Large intestine (tissue), 3 donors: ENCODE measurements around the gene DNAJB7. TPM values are rescaled to one million over a fixed set of nuclear protein-coding genes. Genes with fewer than 3 reads are reported as not detected.
A peak's percentile ranks its signal among the peaks of the same experiment; 100 is the strongest.
"Not testable (repeated sequence)": the region's sequence is repeated elsewhere in the genome, so short reads cannot be mapped to it uniquely, and the experiment has no call there.

Experiments
- DNase-seq, 2 donors: peaks; one replicate each; pipeline versions ENCODE4 v3.0.0 to v3.0.0-alpha.2; 2013
- H3K27ac ChIP-seq: one replicate; pipeline ENCODE4 v1.5.1; 2013; ENCODE audit warnings: low read length
- H3K27me3 ChIP-seq: 2 replicates; pipeline ENCODE4 v1.6.1; 2013; ENCODE audit warnings: low read length; ENCODE audit not compliant: control insufficient read depth, insufficient read depth
- H3K36me3 ChIP-seq: 2 replicates; pipeline ENCODE4 v1.6.1; 2013; ENCODE audit warnings: low read length; ENCODE audit not compliant: control insufficient read depth, insufficient read depth
- H3K4me1 ChIP-seq: one replicate; pipeline ENCODE4 v1.6.1; 2013; ENCODE audit warnings: low read length; ENCODE audit not compliant: control insufficient read depth, insufficient read depth
- H3K4me3 ChIP-seq: one replicate; pipeline ENCODE4 v1.5.1; 2013; ENCODE audit warnings: low read length
- H3K9me3 ChIP-seq: one replicate; pipeline ENCODE4 v1.6.1; 2013; ENCODE audit warnings: mild to moderate bottlenecking, low read depth, low read length, moderate library complexity; ENCODE audit not compliant: control insufficient read depth
- WGBS: methylation state at CpG from one replicate; pipeline ENCODE4 v1.1.5; 2013; ENCODE audit warnings: low lambda C conversion rate; ENCODE audit not compliant: insufficient coverage; 5-methylcytosine and 5-hydroxymethylcytosine counted together
- polyA plus RNA-seq: library from polyadenylated mRNA; unstranded; fragments of 120-200 nt; gene quantifications from one replicate; pipeline ENCODE4 v1.2.1, GENCODE V29; 2013

The DNAJB7 gene
- polyA plus RNA-seq, 1 donor, result 2.5 TPM

DNA sequence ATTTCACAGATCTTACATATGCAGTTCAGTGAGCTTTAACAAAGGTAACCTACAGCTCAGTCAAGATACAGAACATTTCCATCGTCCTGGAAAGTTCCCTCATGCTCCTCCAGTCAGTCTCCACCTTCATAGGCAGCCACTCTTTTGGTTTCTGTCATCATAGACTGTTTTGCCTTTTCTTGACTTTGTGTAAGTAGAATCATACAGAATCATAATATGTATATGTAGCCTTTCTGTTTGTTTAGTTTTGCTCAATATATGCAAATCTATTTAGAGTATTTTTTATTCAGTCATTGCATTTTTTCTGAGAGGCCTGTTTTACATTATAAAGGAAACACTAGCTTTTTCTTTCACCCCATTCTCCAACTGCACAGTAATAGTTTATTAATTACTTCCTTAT is 15.0 kb upstream of the DNAJB7 start:
- H3K4me3 ChIP-seq, result peak overlapping the region; percentile 49
- no peaks in the 10 kb centered on the region for H3K9me3 ChIP-seq
- H3K4me1 ChIP-seq, result peaks cover 17% of the 10 kb centered on the region
- no CpG with 5 or more reads among the region's 1 CpG for WGBS
- DNase-seq, result peak in 1 of 2 donors; percentile 4
- H3K36me3 ChIP-seq, result peaks cover 9% of the 10 kb centered on the region
- H3K27ac ChIP-seq, result peak overlapping the region; percentile 58
- H3K27me3 ChIP-seq, result no peaks in the 10 kb centered on the region

DNA sequence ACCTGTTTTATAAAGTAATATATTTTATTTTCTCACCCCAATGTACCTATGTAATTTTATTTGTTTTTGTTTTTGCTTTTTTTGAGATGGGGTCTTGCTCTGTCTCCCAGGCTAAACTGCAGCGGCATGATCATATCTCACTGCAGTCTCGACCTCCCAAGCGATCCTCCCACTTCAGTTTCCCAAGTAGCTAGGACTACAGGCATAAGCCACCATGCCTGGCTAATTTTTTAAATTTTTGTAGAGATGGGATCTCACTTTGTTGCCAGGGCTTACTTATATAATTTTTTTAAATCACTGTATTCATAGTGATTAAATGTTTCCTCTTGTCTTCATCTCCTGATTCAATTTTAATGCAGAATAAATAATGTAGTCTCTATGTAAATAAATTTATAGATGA is 13.2 kb upstream of the DNAJB7 start:
- H3K27ac ChIP-seq, result peak overlapping the region; percentile 58
- H3K4me3 ChIP-seq, result peak overlapping the region; percentile 49
- WGBS, result no CpG with 5 or more reads among the region's 3 CpGs
- H3K36me3 ChIP-seq, result peaks cover 10% of the 10 kb centered on the region
- H3K27me3 ChIP-seq, result no peaks in the 10 kb centered on the region
- no peaks in the 10 kb centered on the region for H3K9me3 ChIP-seq
- H3K4me1 ChIP-seq, result peaks cover 14% of the 10 kb centered on the region
- DNase-seq, result no peak

DNA sequence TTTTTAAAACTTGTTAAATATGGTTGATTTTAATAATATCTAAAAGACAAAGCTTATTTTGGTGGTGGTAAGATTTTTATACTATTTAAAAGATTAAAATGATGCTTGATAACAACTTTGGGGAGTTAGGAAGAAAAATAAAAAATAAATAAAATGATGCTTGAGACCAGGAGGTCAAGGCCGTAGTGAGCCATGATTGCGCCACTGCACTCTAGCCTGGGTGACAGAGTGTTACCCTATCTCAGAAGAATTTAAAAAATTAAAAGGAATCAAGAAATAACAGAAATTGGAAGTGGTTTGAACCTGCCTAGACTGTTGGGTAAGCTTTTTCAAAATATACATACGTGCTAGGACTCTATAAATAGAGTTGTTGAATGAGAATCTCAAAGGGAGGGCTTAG is 12.1 kb upstream of the DNAJB7 start:
- Histone ChIP-seq H3K27ac (no peak overlapping the region), H3K27me3 (no peaks in the 10 kb centered on the region), H3K9me3 (no peaks in the 10 kb centered on the region), H3K36me3 (peaks cover 10% of the 10 kb centered on the region), H3K4me1 (peaks cover 5% of the 10 kb centered on the region), H3K4me3 (no peak overlapping the region)
- 86% methylated on average over 2 of the region's 3 CpGs for WGBS
- no peak for DNase-seq

DNA sequence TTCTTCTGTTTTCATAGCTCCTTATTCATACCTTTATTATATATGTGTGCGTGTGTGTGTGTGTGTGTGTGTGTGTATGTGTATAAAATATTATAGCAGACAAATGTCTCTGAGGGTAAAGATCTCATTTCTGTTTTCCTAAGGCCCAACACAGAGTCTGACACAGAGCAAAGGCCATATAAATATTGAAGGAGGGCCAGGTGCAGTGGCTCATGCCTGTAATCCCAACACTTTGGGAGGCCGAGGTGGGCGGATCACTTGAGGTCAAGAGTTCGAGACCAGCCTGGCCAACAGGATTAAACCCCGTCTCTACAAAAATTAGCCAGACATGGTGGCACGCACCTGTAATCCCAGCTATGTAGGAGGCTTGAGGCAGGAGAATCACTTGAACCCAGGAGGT is 6.5 kb upstream of the DNAJB7 start:
- no CpG with 5 or more reads among the region's 6 CpGs for WGBS
- not testable (repeated sequence) for H3K9me3 ChIP-seq, H3K4me1 ChIP-seq, H3K4me3 ChIP-seq, H3K27me3 ChIP-seq, H3K27ac ChIP-seq
- peak in 1 of 2 donors; percentile 6 for DNase-seq
- peaks cover 14% of the 10 kb centered on the region for H3K36me3 ChIP-seq

DNA sequence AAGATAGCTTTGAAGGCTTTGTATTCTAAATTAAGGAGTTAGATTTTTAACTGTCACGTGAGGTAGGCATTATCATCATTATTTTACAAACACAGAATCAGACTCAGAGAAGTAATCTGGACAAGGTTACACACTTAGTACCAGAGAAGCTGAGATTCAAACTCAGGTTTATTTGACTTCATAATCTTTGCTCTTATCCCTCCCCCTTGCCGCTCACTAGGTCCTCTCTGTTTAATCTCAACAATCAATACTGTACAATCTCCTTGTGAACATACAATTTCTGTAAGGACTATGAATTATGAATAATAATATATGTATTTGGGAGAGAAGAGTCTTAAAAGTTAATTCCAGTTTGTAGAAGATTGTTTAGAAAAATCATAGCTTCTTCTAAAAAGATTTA is 5.2 kb upstream of the DNAJB7 start:
- Histone ChIP-seq H3K4me3 (no peak overlapping the region), H3K27ac (no peak overlapping the region), H3K9me3 (no peaks in the 10 kb centered on the region), H3K36me3 (peaks cover 12% of the 10 kb centered on the region), H3K27me3 (no peaks in the 10 kb centered on the region), H3K4me1 (no peaks in the 10 kb centered on the region)
- no CpG with 5 or more reads among the region's 2 CpGs for WGBS
- no peak for DNase-seq

DNA sequence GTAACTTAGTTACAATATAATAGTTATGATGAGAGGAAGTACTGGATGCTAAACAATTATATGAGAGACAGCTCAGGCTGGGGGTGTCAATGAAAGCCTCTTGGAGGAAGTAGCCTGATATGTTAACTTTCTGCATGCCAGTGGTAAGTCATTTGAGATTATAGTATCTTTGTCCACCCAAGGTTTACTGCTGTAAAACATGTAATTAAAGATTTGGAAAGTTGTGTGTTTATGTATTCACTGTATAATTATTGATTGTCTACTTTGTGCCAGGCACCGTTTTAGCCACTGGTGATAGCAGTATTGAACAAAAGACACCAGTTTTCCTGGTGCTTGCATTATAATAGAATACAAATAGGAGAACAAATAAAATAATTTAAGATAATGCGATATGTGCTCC is 624 bp upstream of the DNAJB7 start:
- peaks cover 4% of the 10 kb centered on the region for H3K4me1 ChIP-seq
- DNase-seq, result no peak
- no peak overlapping the region for H3K27ac ChIP-seq
- 93% methylated on average over 2 of the region's 2 CpGs for WGBS
- H3K4me3 ChIP-seq, result no peak overlapping the region
- H3K27me3 ChIP-seq, result no peaks in the 10 kb centered on the region
- peaks cover 14% of the 10 kb centered on the region for H3K36me3 ChIP-seq
- no peaks in the 10 kb centered on the region for H3K9me3 ChIP-seq

DNA sequence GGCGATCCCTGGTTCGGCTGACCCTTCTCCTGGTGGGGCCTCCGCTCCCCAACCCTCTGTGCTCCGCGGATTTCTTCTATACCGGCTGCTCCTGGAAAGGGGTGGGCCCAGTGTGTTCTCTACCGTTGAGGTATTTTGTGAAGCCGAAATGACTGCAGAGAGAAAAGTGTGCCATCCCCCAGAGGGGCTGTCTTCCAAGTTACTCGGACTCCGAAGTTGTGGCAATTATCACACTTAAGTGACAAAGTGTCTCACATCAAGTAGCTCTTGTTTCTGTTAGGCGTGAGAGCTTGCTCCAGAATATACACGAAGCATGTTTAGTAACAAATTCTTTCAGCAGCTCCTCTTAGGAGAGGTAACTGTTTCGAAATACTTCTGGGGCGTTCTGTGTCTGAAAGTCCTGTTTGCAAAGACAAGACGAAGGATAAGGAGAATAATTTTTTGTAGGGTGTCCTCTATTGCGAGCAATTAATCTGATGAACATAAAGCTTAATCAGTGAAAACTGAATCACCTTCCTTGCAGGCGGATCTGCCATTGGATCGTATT is 4.5 kb downstream of the DNAJB7 start:
- Histone ChIP-seq H3K27ac (peak overlapping the region; percentile 99), H3K4me3 (peak overlapping the region; percentile 99), H3K36me3 (peaks cover 11% of the 10 kb centered on the region), H3K4me1 (peaks cover 27% of the 10 kb centered on the region), H3K9me3 (no peaks in the 10 kb centered on the region), H3K27me3 (no peaks in the 10 kb centered on the region)
- 25% methylated on average over 2 of the region's 18 CpGs for WGBS
- DNase-seq, result no peak

DNA sequence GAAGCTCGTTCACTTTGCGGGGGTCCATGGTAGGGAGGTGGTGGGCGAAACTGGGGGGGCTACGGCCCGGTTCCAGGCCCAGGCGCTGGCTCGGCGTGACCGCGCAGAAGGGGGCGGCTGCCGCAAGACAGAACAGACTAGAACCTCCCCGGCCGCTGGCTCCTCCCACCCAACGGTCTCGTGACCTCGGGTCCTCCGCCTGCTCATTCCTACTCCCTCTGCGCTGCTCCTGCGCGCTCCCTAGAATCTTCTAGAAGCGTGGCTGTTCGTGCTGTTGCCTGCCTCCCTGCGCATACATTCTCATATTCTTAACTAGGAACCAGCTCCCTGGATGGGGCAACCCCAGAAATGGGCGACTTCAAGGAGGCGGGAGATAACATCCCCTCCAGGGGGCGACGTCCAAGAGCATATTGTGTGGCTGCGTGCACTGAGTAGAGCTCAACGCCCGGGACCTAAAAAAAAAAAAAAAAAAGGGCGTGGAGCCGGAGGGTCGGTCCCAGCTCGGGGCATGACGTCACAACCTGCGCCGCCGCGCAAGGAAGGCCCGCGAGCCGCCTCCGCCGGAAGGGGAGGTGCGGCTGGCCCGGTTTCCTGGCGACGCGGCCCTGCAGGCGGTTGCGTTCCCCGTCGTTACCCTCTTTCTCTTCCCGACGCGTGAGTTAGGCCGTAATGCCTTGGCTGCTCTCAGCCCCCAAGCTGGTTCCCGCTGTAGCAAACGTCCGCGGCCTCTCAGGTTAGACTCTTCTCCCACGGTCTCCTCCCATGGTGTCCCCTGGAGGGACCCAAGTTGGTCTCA is 5.2 kb downstream of the DNAJB7 start, which contains the start of the genes ST13 and XPNPEP3:
Gene ST13, minus strand, starts transcription at position 127 of the 796 bp plus-strand sequence. Its CDS starts 99 bp downstream, at position 28.
Gene XPNPEP3, plus strand, starts transcription at position 636 of the 796 bp plus-strand sequence. Its CDS starts 34 bp downstream, at position 670.
- Histone ChIP-seq H3K36me3 (peaks cover 9% of the 10 kb centered on the region), H3K4me3 (peak within 1 kb of the TSS; percentile 99), H3K9me3 (no peaks in the 10 kb centered on the region), H3K4me1 (peaks cover 30% of the 10 kb centered on the region), H3K27ac (peak within 1 kb of the TSS; percentile 99), H3K27me3 (no peaks in the 10 kb centered on the region)
- no CpG with 5 or more reads among the region's 63 CpGs for WGBS
- DNase-seq, result peak; percentile 97 to 98

DNA sequence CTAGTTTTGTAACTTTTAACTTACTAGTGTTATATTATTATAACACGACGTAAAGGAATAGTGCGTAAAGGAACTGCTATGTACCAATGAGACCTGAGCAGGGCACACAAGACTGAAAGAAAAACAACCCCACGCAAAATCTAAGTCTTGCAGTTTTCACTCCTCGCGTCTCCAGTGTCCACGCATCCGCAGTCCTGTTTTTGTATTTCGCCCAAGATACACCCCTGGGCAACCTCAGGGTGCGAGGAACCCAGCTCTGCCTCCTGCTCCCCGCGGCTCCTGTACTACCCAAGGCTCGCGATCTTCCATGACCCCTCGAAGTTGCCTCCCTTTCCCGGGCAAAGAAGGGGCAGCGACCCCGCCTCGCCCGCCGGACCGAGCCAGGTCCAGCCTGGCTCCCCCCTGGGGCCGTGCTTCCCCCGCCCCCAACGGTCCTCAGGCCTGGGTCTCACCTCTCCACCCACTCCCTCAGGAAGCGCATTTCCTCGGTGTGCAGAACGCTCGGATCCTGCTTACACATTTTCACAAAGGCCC is 5.9 kb downstream of the DNAJB7 start:
- Histone ChIP-seq H3K4me1 (peaks cover 30% of the 10 kb centered on the region), H3K9me3 (no peaks in the 10 kb centered on the region), H3K27ac (peak overlapping the region; percentile 99), H3K36me3 (peaks cover 5% of the 10 kb centered on the region), H3K4me3 (peak overlapping the region; percentile 99), H3K27me3 (no peaks in the 10 kb centered on the region)
- DNase-seq, result peak in 1 of 2 donors; percentile 63
- 0% methylated on average over 2 of the region's 29 CpGs for WGBS

DNA sequence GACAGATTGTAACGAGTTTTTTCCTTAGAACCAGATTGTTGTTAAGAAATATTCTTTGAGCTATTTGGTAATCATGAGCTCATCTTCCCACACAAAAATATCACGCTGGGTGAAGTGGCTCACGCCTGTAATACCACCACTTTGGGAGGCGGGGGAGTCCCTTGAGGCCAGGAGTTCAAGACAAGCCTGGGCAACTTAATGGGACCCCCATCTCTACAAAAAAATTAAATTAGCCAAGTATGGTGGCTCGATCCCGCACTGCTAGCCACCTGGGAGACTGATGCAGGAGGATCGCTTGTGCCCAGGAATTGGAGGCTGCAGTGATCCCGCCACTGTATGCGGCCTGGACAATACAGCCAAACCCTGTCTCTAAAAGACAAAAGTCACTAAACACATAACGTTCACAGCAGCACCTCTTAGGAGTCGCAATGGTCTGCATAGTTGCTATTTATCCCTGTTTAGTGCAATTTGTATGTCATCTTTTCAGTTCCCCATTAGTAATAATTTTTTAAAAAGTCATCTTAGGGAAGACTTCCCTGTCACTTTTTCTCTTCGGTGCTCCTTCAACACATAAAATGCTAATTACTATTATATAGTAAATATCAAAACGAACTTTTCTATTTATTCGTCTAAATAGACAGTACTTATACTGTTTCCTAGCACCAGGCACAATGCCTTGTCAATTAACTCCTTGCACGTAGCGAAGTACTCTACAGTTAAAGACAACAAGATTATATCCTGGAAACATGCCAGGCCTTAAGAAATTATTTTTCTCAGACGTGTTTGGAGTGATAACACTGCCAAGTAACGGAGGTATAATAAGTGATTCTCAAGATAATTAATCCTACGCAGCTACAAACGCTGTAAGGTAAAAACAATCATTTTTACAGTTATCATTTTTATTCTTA is 6.6 kb downstream of the DNAJB7 start:
- H3K27me3 ChIP-seq, result no peaks in the 10 kb centered on the region
- H3K27ac ChIP-seq, result peak overlapping the region; percentile 99
- 5% methylated on average over 5 of the region's 20 CpGs for WGBS
- peak overlapping the region; percentile 99 for H3K4me3 ChIP-seq
- H3K4me1 ChIP-seq, result peaks cover 30% of the 10 kb centered on the region
- H3K36me3 ChIP-seq, result peaks cover 5% of the 10 kb centered on the region
- DNase-seq, result no peak
- no peaks in the 10 kb centered on the region for H3K9me3 ChIP-seq
